Measurements from ENCODE around the gene F2R.

F2R gene

GRCh38 chr5:76703707-76704106 lies 12.2 kb upstream of the F2R start:
- Histone ChIP-seq H3K4me1 (ENCODE audit: low read length) (peaks cover 27% of the 10 kb centered on the region), H2AFZ (ENCODE audit: low read depth, low read length) (no peak overlapping the region), H3K9ac (ENCODE audit: low read length) (no peak overlapping the region), H3K4me3 (ENCODE audit: low read length) (no peak overlapping the region), H3K4me2 (ENCODE audit: low read length) (no peak overlapping the region), H3K27ac (ENCODE audit: low read length) (no peak overlapping the region), H3K36me3 (replicated peaks; ENCODE audit: low read depth, low read length) (no peaks in the 10 kb centered on the region), H3K79me2 (ENCODE audit: low read length) (no peaks in the 10 kb centered on the region), H3K9me3 (ENCODE audit: insufficient read depth, low read length) (no peaks in the 10 kb centered on the region), H3K27me3 (ENCODE audit: low read depth, low read length) (0 out of 2 replicates have a peak, but pooled peaks cover 4% of the 10 kb centered on the region), H4K20me1 (ENCODE audit: insufficient read depth, low read length) (no peaks in the 10 kb centered on the region)
- TF ChIP-seq CTCF (IDR thresholded peaks at IDR 0.05; ENCODE audit: low read depth, low read length), result no peak
- TF ChIP-seq EZH2phosphoT487 (IDR thresholded peaks at IDR 0.05; ENCODE audit: low read depth), result no peak

- Histone ChIP-seq H3K27me3 (ENCODE audit: low read depth, low read length) (0 out of 2 replicates have a peak, but pooled peaks cover 4% of the 10 kb centered on the region), H3K27ac (ENCODE audit: low read length) (no peak overlapping the region), H3K4me3 (ENCODE audit: low read length) (no peak overlapping the region), H3K36me3 (replicated peaks; ENCODE audit: low read depth, low read length) (no peaks in the 10 kb centered on the region), H2AFZ (ENCODE audit: low read depth, low read length) (no peak overlapping the region), H4K20me1 (ENCODE audit: insufficient read depth, low read length) (no peaks in the 10 kb centered on the region), H3K4me2 (ENCODE audit: low read length) (no peak overlapping the region), H3K9me3 (ENCODE audit: insufficient read depth, low read length) (no peaks in the 10 kb centered on the region), H3K79me2 (ENCODE audit: low read length) (no peaks in the 10 kb centered on the region), H3K9ac (ENCODE audit: low read length) (no peak overlapping the region), H3K4me1 (ENCODE audit: low read length) (peaks cover 27% of the 10 kb centered on the region)
- TF ChIP-seq CTCF (IDR thresholded peaks at IDR 0.05; ENCODE audit: low read depth, low read length) (no peak), EZH2phosphoT487 (IDR thresholded peaks at IDR 0.05; ENCODE audit: low read depth) (no peak)
Measured at GRCh38 chr5:76704131-76704663, 11.7 kb upstream of the F2R start.

- TF ChIP-seq CTCF (IDR thresholded peaks at IDR 0.05; ENCODE audit: low read depth, low read length) (no peak), EZH2phosphoT487 (IDR thresholded peaks at IDR 0.05; ENCODE audit: low read depth) (no peak)
- Histone ChIP-seq H3K27me3 (ENCODE audit: low read depth, low read length) (0 out of 2 replicates have a peak, but pooled peaks cover 4% of the 10 kb centered on the region), H3K9me3 (ENCODE audit: insufficient read depth, low read length) (no peaks in the 10 kb centered on the region), H3K4me3 (ENCODE audit: low read length) (no peak overlapping the region), H3K4me1 (ENCODE audit: low read length) (peaks cover 20% of the 10 kb centered on the region), H3K4me2 (ENCODE audit: low read length) (peak overlapping the region; percentile 49), H3K79me2 (ENCODE audit: low read length) (no peaks in the 10 kb centered on the region), H2AFZ (ENCODE audit: low read depth, low read length) (no peak overlapping the region), H3K27ac (ENCODE audit: low read length) (peak overlapping the region; percentile 30; the same call in 1 of the 2 replicates), H3K9ac (ENCODE audit: low read length) (no peak overlapping the region), H3K36me3 (replicated peaks; ENCODE audit: low read depth, low read length) (no peaks in the 10 kb centered on the region), H4K20me1 (ENCODE audit: insufficient read depth, low read length) (no peaks in the 10 kb centered on the region)
Measured at GRCh38 chr5:76705574-76705973, 10.4 kb upstream of the F2R start.

- Histone ChIP-seq H3K9me3 (ENCODE audit: insufficient read depth, low read length) (no peaks in the 10 kb centered on the region), H3K9ac (ENCODE audit: low read length) (no peak overlapping the region), H3K4me1 (ENCODE audit: low read length) (peaks cover 22% of the 10 kb centered on the region), H3K36me3 (replicated peaks; ENCODE audit: low read depth, low read length) (no peaks in the 10 kb centered on the region), H2AFZ (ENCODE audit: low read depth, low read length) (no peak overlapping the region), H4K20me1 (ENCODE audit: insufficient read depth, low read length) (no peaks in the 10 kb centered on the region), H3K27ac (ENCODE audit: low read length) (no peak overlapping the region), H3K4me2 (ENCODE audit: low read length) (no peak overlapping the region), H3K79me2 (ENCODE audit: low read length) (no peaks in the 10 kb centered on the region), H3K27me3 (ENCODE audit: low read depth, low read length) (peaks cover 12% of the 10 kb centered on the region), H3K4me3 (ENCODE audit: low read length) (no peak overlapping the region)
- TF ChIP-seq CTCF (IDR thresholded peaks at IDR 0.05; ENCODE audit: low read depth, low read length) (no peak), EZH2phosphoT487 (IDR thresholded peaks at IDR 0.05; ENCODE audit: low read depth) (no peak)
Measured at GRCh38 chr5:76709762-76710161, 6.2 kb upstream of the F2R start.

Measured in OCI-LY3 (cell line).